HT1080 (cell line): ENCODE measurements around the gene TM4SF18. TPM values are rescaled to one million over a fixed set of nuclear protein-coding genes. Genes with fewer than 3 reads are reported as not detected.

Experiments used
- DNase-seq: peaks from one replicate; pipeline ENCODE4 v3.0.0-alpha.2; 2015; ENCODE audit warnings: low read depth
- total RNA-seq: library from RNA; depleted of rRNA; stranded (reverse); fragments of >200 nt; shearing (Covaris generic); gene quantifications from 2 replicates; pipeline ENCODE4 v1.2.3, GENCODE V29; 2014; rRNA removed

The TM4SF18 gene
- total RNA-seq, 1 experiment from 2014 or later = 0.03 TPM

- no peak for DNase-seq
Observed at GRCh38 chr3:149288655-149289054, 44.8 kb downstream of the TM4SF18 start.

- no peak for DNase-seq
Observed at GRCh38 chr3:149284034-149284433, 49.4 kb downstream of the TM4SF18 start.

- no peak for DNase-seq
Observed at GRCh38 chr3:149283401-149283800, 50.0 kb downstream of the TM4SF18 start.

GRCh38 chr3:149282836-149283235 lies 50.6 kb downstream of the TM4SF18 start:
- DNase-seq = no peak

- no peak for DNase-seq
Observed at GRCh38 chr3:149282322-149282721, 51.1 kb downstream of the TM4SF18 start.

GRCh38 chr3:149280671-149281349 lies 52.6 kb downstream of the TM4SF18 start:
- DNase-seq = no peak

- DNase-seq = no peak
Observed at GRCh38 chr3:149278911-149279310, 54.5 kb downstream of the TM4SF18 start.

- peak; percentile 92 for DNase-seq
Observed at GRCh38 chr3:149277331-149277813, 56.1 kb downstream of the TM4SF18 start.

- DNase-seq = no peak
Observed at GRCh38 chr3:149276619-149277018, 56.8 kb downstream of the TM4SF18 start.

GRCh38 chr3:149274220-149274619 lies 59.2 kb downstream of the TM4SF18 start:
- DNase-seq = no peak

GRCh38 chr3:149273096-149273751 lies 60.2 kb downstream of the TM4SF18 start:
- DNase-seq = peak; percentile 85

- no peak for DNase-seq
Observed at GRCh38 chr3:149271669-149272068, 61.8 kb downstream of the TM4SF18 start.

GRCh38 chr3:149270180-149270579 lies 63.3 kb downstream of the TM4SF18 start:
- no peak for DNase-seq

GRCh38 chr3:149269687-149270086 lies 63.7 kb downstream of the TM4SF18 start:
- DNase-seq = no peak

Other genes starting within 250 kb of the TM4SF18 start
- gene HLTF, start 247.1 kb downstream of the TM4SF18 start, total RNA-seq = 62.1 and 62.5 TPM in 2 replicates
- gene HPS3, start 204.0 kb downstream of the TM4SF18 start, total RNA-seq = 26.0 and 26.7 TPM in 2 replicates
- gene CP, start 111.8 kb downstream of the TM4SF18 start, total RNA-seq = not detected in 2 replicates
- gene TM4SF1, start 44.0 kb upstream of the TM4SF18 start, total RNA-seq = 508 and 543 TPM in 2 replicates
- not detected in 2 replicates for gene TM4SF4, start 141.1 kb upstream of the TM4SF18 start, total RNA-seq